Lung (tissue), 12 donors: ENCODE data around the gene SELPLG. TPM values are rescaled to one million over a fixed set of nuclear protein-coding genes. Genes with fewer than 3 reads are reported as not detected.

Experiments used
- ATAC-seq: fragments of 200-7000 bp; cut with Tn5 transposase; one replicate; pipeline ENCODE4 v1.9.1; 2020; ENCODE audit warnings: moderate number of reproducible peaks; ENCODE audit not compliant: insufficient read depth, low FRiP score
- DNase-seq, 3 donors: peaks; one replicate each; pipeline ENCODE4 v3.0.0-alpha.2; 2013 to 2017
- H3K27ac ChIP-seq, 2 donors: one replicate each; pipeline ENCODE4 v1.5.1; 2013; ENCODE audit warnings: mild to moderate bottlenecking in 2 of 2, moderate library complexity in 2 of 2, control low read depth in 1 of 2, inconsistent platforms in 1 of 2, low read depth in 1 of 2, low read length in 1 of 2
- H3K27me3 ChIP-seq, 3 donors: one replicate each; pipeline ENCODE4 v1.5.1; 2013; ENCODE audit warnings: low read length in 2 of 3; ENCODE audit not compliant: control insufficient read depth in 3 of 3, insufficient read depth in 3 of 3
- H3K36me3 ChIP-seq, 4 donors: one replicate each; pipeline ENCODE4 v1.5.1; 2013; ENCODE audit warnings: low read length in 4 of 4, mild to moderate bottlenecking in 1 of 4, moderate library complexity in 1 of 4; ENCODE audit not compliant: control insufficient read depth in 4 of 4, insufficient read depth in 4 of 4
- H3K4me1 ChIP-seq, 5 donors: one replicate each; pipeline ENCODE4 v1.5.1; 2013; ENCODE audit warnings: low read length in 5 of 5, mild to moderate bottlenecking in 2 of 5, moderate library complexity in 1 of 5; ENCODE audit not compliant: control insufficient read depth in 5 of 5, insufficient read depth in 5 of 5
- H3K4me3 ChIP-seq: one replicate; pipeline ENCODE4 v1.5.1; 2013; ENCODE audit warnings: mild to moderate bottlenecking, control low read depth, moderate library complexity
- H3K9ac ChIP-seq, 2 donors: one replicate each; pipeline ENCODE4 v1.5.1; 2013; ENCODE audit warnings: low read length in 2 of 2, control low read depth in 1 of 2; ENCODE audit not compliant: insufficient read depth in 1 of 2
- H3K9me3 ChIP-seq, 4 donors: one replicate each; pipeline ENCODE4 v1.5.1; 2013; ENCODE audit warnings: low read length in 3 of 4, mild to moderate bottlenecking in 1 of 4, moderate library complexity in 1 of 4; ENCODE audit not compliant: control insufficient read depth in 4 of 4, insufficient read depth in 3 of 4
- CTCF ChIP-seq: IDR thresholded peaks from 2 replicates; pipeline ENCODE4 v1.5.1; 2012; ENCODE audit warnings: mild to moderate bottlenecking; ENCODE audit errors: control extremely low read depth, extremely low read depth
- WGBS, 2 donors: extraction: QIAGEN DNeasy Blood & Tissue Kit; methylation state at CpG; one replicate each; pipeline ENCODE4 v1.1.7; 2013; 5-methylcytosine and 5-hydroxymethylcytosine counted together
- polyA plus RNA-seq, 2 donors: library from polyadenylated mRNA; stranded (reverse); fragments of 200-250 nt; gene quantifications; one replicate each; pipeline ENCODE4 v1.2.1, GENCODE V29; 2013
- total RNA-seq, 2 donors: library from RNA; depleted of rRNA in 1 of 2; stranded (reverse); fragments of >200 nt in 1 of 2; gene quantifications; one replicate each; pipeline ENCODE4 v1.2.1, GENCODE V29; 2014 to 2021
- donor health status: control.
- donor health status: control.
- donor health status: Bipolar disorder and iron deficiency.
- donor health status: healthy.
- donor health status: DM: yes; HTN: yes; CAD: no.

The SELPLG gene
- total and polyA plus RNA-seq, 4 donors, result 11.3 to 97.0 (median 30.5) TPM

- Histone ChIP-seq H3K9ac (no peak overlapping the region), H3K27me3 (no peaks in the 10 kb centered on the region), H3K27ac (no peak overlapping the region), H3K4me3 (no peak overlapping the region), H3K4me1 (peaks cover 0 to 38% (median 19%) of the 10 kb centered on the region in 5 donors), H3K9me3 (no peaks in the 10 kb centered on the region), H3K36me3 (no peaks in the 10 kb centered on the region)
- DNase-seq, result no peak
- ATAC-seq, result no peak
- 69 to 79% methylated on average over 7 of the region's 7 CpGs for WGBS, 2 donors
- TF ChIP-seq CTCF, result no peak
These were observed 3.7 kb upstream of the SELPLG start for GRCh38 chr12:108637222-108637971.

- Histone ChIP-seq H3K9ac (peak overlapping the region in 1 of 2 donors; percentile 29), H3K27ac (peak overlapping the region in 1 of 2 donors; percentile 61), H3K4me3 (no peak overlapping the region), H3K36me3 (no peaks in the 10 kb centered on the region), H3K9me3 (no peaks in the 10 kb centered on the region), H3K27me3 (no peaks in the 10 kb centered on the region), H3K4me1 (peaks cover 0 to 33% (median 11%) of the 10 kb centered on the region in 5 donors)
- DNase-seq (no peak), ATAC-seq (no peak)
- no peak for TF ChIP-seq CTCF
- 64 to 65% methylated on average over 6 of the region's 6 CpGs for WGBS, 2 donors
These were observed 2.5 kb upstream of the SELPLG start for GRCh38 chr12:108635997-108636808.

GRCh38 chr12:108635201-108635996 lies 1.7 kb upstream of the SELPLG start:
- ATAC-seq (no peak), DNase-seq (no peak)
- peak overlapping the region in 1 of 2 donors; percentile 61 for H3K27ac ChIP-seq
- H3K9ac ChIP-seq, result peak overlapping the region in 1 of 2 donors; percentile 29
- no peak for TF ChIP-seq CTCF
- no peak overlapping the region for H3K4me3 ChIP-seq
- no peaks in the 10 kb centered on the region for H3K36me3 ChIP-seq
- H3K9me3 ChIP-seq, result no peaks in the 10 kb centered on the region
- 18 to 36% methylated on average over 15 of the region's 15 CpGs for WGBS, 2 donors
- no peaks in the 10 kb centered on the region for H3K27me3 ChIP-seq
- H3K4me1 ChIP-seq, result peaks cover 0 to 27% (median 9%) of the 10 kb centered on the region in 5 donors
